ENCODE results near the gene PCSK9.

- TF ChIP-seq POLR2A (IDR thresholded peaks at IDR 0.05; ENCODE audit: low read length) (no peak), MAX (IDR thresholded peaks at IDR 0.05) (no peak)
Observed at GRCh38 chr1:55033265-55033614, 6.1 kb upstream of the PCSK9 start.

Data from A549 (cell line).